GM12874 (cell line): Measurements from ENCODE around the gene FLVCR1.

Source experiments
- CTCF ChIP-seq: IDR thresholded peaks from 2 replicates; pipeline ENCODE4 v1.5.1; 2011; ENCODE audit warnings: low read depth, mild to moderate bottlenecking, control low read depth, low read length, moderate library complexity; ENCODE audit not compliant: insufficient read depth

Gene FLVCR1

GRCh38 chr1:212853658-212854057 lies 4.4 kb upstream of the FLVCR1 start:
- TF ChIP-seq CTCF, result no peak

GRCh38 chr1:212856755-212857154 lies 1.3 kb upstream of the FLVCR1 start:
- no peak for TF ChIP-seq CTCF

GRCh38 chr1:212858461-212859265 lies 588 bp downstream of the FLVCR1 start:
- no peak for TF ChIP-seq CTCF

- no peak for TF ChIP-seq CTCF
Measured at GRCh38 chr1:212860713-212861581, 2.9 kb downstream of the FLVCR1 start.

- TF ChIP-seq CTCF, result no peak
Measured at GRCh38 chr1:212862111-212862690, 4.1 kb downstream of the FLVCR1 start.

GRCh38 chr1:212864201-212864600 lies 6.1 kb downstream of the FLVCR1 start:
- no peak for TF ChIP-seq CTCF

GRCh38 chr1:212867192-212867591 lies 9.1 kb downstream of the FLVCR1 start:
- TF ChIP-seq CTCF, result no peak
